ENCODE results near the gene ZNF776. TPM values are rescaled to one million over a fixed set of nuclear protein-coding genes. Genes with fewer than 3 reads are reported as not detected.
"Not testable (repeated sequence)": the region's sequence is repeated elsewhere in the genome, so short reads cannot be mapped to it uniquely, and the experiment has no call there.

Gene ZNF776
- total RNA-seq, 4 donors from 2014 or later, result 12.1 to 14.9 (median 13.3) TPM

- Histone ChIP-seq H3K4me1 (no peaks in the 10 kb centered on the region), H3K36me3 (peaks cover 0 to 79% of the 10 kb centered on the region in 2 donors), H3K27ac (no peak overlapping the region), H3K9me3 (peaks cover 0 to 84% (median 4%) of the 10 kb centered on the region in 3 donors), H3K4me3 (no peak overlapping the region), H3K27me3 (no peaks in the 10 kb centered on the region)
- WGBS, 2 donors (ENCODE audit: low coverage in 1 of 2), result 96 to 100% methylated on average over 4 to 5 of the region's 5 CpGs
- TF ChIP-seq POLR2AphosphoS5 (IDR thresholded peaks at IDR 0.05) (no peak), CTCF (IDR thresholded peaks at IDR 0.05) (no peak), EP300 (IDR thresholded peaks at IDR 0.05) (no peak), POLR2A (IDR thresholded peaks at IDR 0.05) (no peak)
- ATAC-seq, result no peak
Observed at GRCh38 chr19:57786906-57787305, 40.3 kb downstream of the ZNF776 start.

GRCh38 chr19:57788114-57788692 is 41.6 kb downstream of the ZNF776 start:
- no peak overlapping the region for H3K4me3 ChIP-seq

GRCh38 chr19:57789288-57789687 is 42.7 kb downstream of the ZNF776 start:
- TF ChIP-seq EP300 (IDR thresholded peaks at IDR 0.05) (no peak), POLR2AphosphoS5 (IDR thresholded peaks at IDR 0.05) (no peak), CTCF (IDR thresholded peaks at IDR 0.05) (no peak), POLR2A (IDR thresholded peaks at IDR 0.05) (no peak)
- H3K9me3 ChIP-seq, result peaks cover 0 to 65% (median 4%) of the 10 kb centered on the region in 3 donors
- H3K4me3 ChIP-seq, result no peak overlapping the region
- H3K36me3 ChIP-seq, result peaks cover 0 to 84% of the 10 kb centered on the region in 2 donors
- H3K4me1 ChIP-seq, result no peaks in the 10 kb centered on the region
- H3K27me3 ChIP-seq, result no peaks in the 10 kb centered on the region
- WGBS, 2 donors (ENCODE audit: low coverage in 1 of 2), result 80 to 95% methylated on average over 2 to 4 of the region's 4 CpGs
- ATAC-seq, result no peak
- H3K27ac ChIP-seq, result no peak overlapping the region

More at GRCh38 chr19:57788114-57788692, 41.6 kb downstream of the ZNF776 start:
- TF ChIP-seq CTCF (IDR thresholded peaks at IDR 0.05) (no peak), POLR2AphosphoS5 (IDR thresholded peaks at IDR 0.05) (no peak), EP300 (IDR thresholded peaks at IDR 0.05) (no peak), POLR2A (IDR thresholded peaks at IDR 0.05) (no peak)
- Histone ChIP-seq H3K36me3 (peaks cover 0 to 79% of the 10 kb centered on the region in 2 donors), H3K27ac (no peak overlapping the region), H3K9me3 (peaks cover 0 to 72% (median 4%) of the 10 kb centered on the region in 3 donors), H3K4me1 (no peaks in the 10 kb centered on the region), H3K27me3 (no peaks in the 10 kb centered on the region)
- no peak for ATAC-seq

- H3K36me3 ChIP-seq, result peaks cover 0 to 49% of the 10 kb centered on the region in 2 donors
- not testable (repeated sequence) for H3K27me3 ChIP-seq, H3K4me3 ChIP-seq, ATAC-seq, H3K9me3 ChIP-seq, H3K27ac ChIP-seq
- 86% methylated on average over 1 of the region's 1 CpG; no CpG with 5 or more reads in 1 of the 2 donors for whole genome bisulfite sequencing, 2 donors (ENCODE audit: low coverage in 1 of 2)
- H3K4me1 ChIP-seq, result peaks cover 0 to 24% (median 3%) of the 10 kb centered on the region in 3 donors
Observed at GRCh38 chr19:57796580-57796979, 50.0 kb downstream of the ZNF776 start.

GRCh38 chr19:57800696-57801095 is 54.1 kb downstream of the ZNF776 start:
- Histone ChIP-seq H3K27ac (no peak overlapping the region), H3K4me3 (no peak overlapping the region), H3K9me3 (no peaks in the 10 kb centered on the region), H3K27me3 (no peaks in the 10 kb centered on the region), H3K4me1 (peaks cover 0 to 54% (median 8%) of the 10 kb centered on the region in 3 donors), H3K36me3 (peaks cover 0 to 15% of the 10 kb centered on the region in 2 donors)
- WGBS, 2 donors (ENCODE audit: low coverage in 1 of 2), result 64 to 83% methylated on average over 4 to 5 of the region's 5 CpGs
- ATAC-seq, result no peak
- TF ChIP-seq CTCF (IDR thresholded peaks at IDR 0.05) (no peak), POLR2AphosphoS5 (IDR thresholded peaks at IDR 0.05) (no peak), POLR2A (IDR thresholded peaks at IDR 0.05) (no peak), EP300 (IDR thresholded peaks at IDR 0.05) (no peak)
